GM19351 (cell line): Measurements from ENCODE around the gene GNG2.
A peak's percentile ranks its signal among the peaks of the same experiment; 100 is the strongest.

ENCODE experiments used
- ATAC-seq: cut with Tn5 transposase; IDR thresholded peaks from one replicate; pipeline ENCODE4 v1.9.1; 2021; ENCODE audit warnings: mild to moderate bottlenecking, moderate library complexity; ENCODE audit not compliant: unreplicated experiment

Gene GNG2

GRCh38 chr14:51860164-51860824 is at the start of gene GNG2:
GNG2 (plus strand) TSS chr14:51860612; CDS start chr14:51950679, 90,067 bp downstream.
- peak; percentile 91 for ATAC-seq

- no peak for ATAC-seq
Observed at GRCh38 chr14:51811706-51812105, 48.7 kb upstream of the GNG2 start.

GRCh38 chr14:51816031-51816430 is 44.4 kb upstream of the GNG2 start:
- ATAC-seq = no peak

- no peak for ATAC-seq
Observed at GRCh38 chr14:51817326-51817725, 43.1 kb upstream of the GNG2 start.

- ATAC-seq = no peak
Observed at GRCh38 chr14:51818748-51819380, 41.5 kb upstream of the GNG2 start.

GRCh38 chr14:51821822-51822221 is 38.6 kb upstream of the GNG2 start:
- ATAC-seq = no peak

- ATAC-seq = no peak
Observed at GRCh38 chr14:51822499-51822898, 37.9 kb upstream of the GNG2 start.

- ATAC-seq = no peak
Observed at GRCh38 chr14:51823706-51824105, 36.7 kb upstream of the GNG2 start.

- no peak for ATAC-seq
Observed at GRCh38 chr14:51824191-51824590, 36.2 kb upstream of the GNG2 start.

GRCh38 chr14:51825926-51826325 is 34.5 kb upstream of the GNG2 start:
- no peak for ATAC-seq

GRCh38 chr14:51828017-51828797 is 32.2 kb upstream of the GNG2 start:
- ATAC-seq = peak; percentile 69

GRCh38 chr14:51834240-51834639 is 26.2 kb upstream of the GNG2 start:
- ATAC-seq = no peak

- ATAC-seq = no peak
Observed at GRCh38 chr14:51836417-51836816, 24.0 kb upstream of the GNG2 start.

- peak; percentile 36 for ATAC-seq
Observed at GRCh38 chr14:51844081-51844881, 16.1 kb upstream of the GNG2 start.

GRCh38 chr14:51845811-51846210 is 14.6 kb upstream of the GNG2 start:
- no peak for ATAC-seq

GRCh38 chr14:51846631-51847488 is 13.6 kb upstream of the GNG2 start:
- ATAC-seq = peak; percentile 70

- no peak for ATAC-seq
Observed at GRCh38 chr14:51847489-51847796, 13.0 kb upstream of the GNG2 start.

GRCh38 chr14:51848120-51848519 is 12.3 kb upstream of the GNG2 start:
- ATAC-seq = no peak

GRCh38 chr14:51849097-51849496 is 11.3 kb upstream of the GNG2 start:
- no peak for ATAC-seq

- no peak for ATAC-seq
Observed at GRCh38 chr14:51850651-51851050, 9.8 kb upstream of the GNG2 start.
